Endothelial cell of umbilical vein (primary cell): ENCODE results near the gene ENOX2.

Source experiments
- CTCF ChIP-seq, 2 donors: IDR thresholded peaks; 1 replicate in 1 of 2; 2 replicates in 1 of 2; pipeline ENCODE4 v1.5.1; 2011; ENCODE audit warnings: low read length in 2 of 2, mild to moderate bottlenecking in 2 of 2, moderate library complexity in 2 of 2, control low read depth in 1 of 2, inconsistent platforms in 1 of 2, low read depth in 1 of 2; ENCODE audit not compliant: insufficient read depth in 1 of 2; ENCODE audit errors: extremely low read depth in 1 of 2
- EZH2 ChIP-seq: IDR thresholded peaks from 2 replicates; pipeline ENCODE4 v1.6.1; 2012; ENCODE audit warnings: borderline replicate concordance, low read depth, mild to moderate bottlenecking, moderate library complexity, low read length, inconsistent platforms; ENCODE audit not compliant: severe bottlenecking
- GATA2 ChIP-seq: IDR thresholded peaks from 2 replicates; pipeline ENCODE4 v1.7.0; 2011; ENCODE audit warnings: low read depth, mild to moderate bottlenecking, moderate library complexity, mixed read lengths, low read length; ENCODE audit not compliant: insufficient read length, insufficient read depth
- MAX ChIP-seq: IDR thresholded peaks from 2 replicates; pipeline ENCODE4 v1.6.1; 2011; ENCODE audit not compliant: insufficient read depth, insufficient read length
- POLR2A ChIP-seq: IDR thresholded peaks from 2 replicates; pipeline ENCODE4 v1.6.1; 2012; ENCODE audit warnings: low read depth, mild to moderate bottlenecking, control low read depth, low read length

- no peak for TF ChIP-seq POLR2A
- TF ChIP-seq EZH2: no peak
- no peak for TF ChIP-seq CTCF (IDR thresholded peaks at IDR 0.05; ENCODE audit: extremely low read depth in 1 of 2, insufficient read depth in 1 of 2, low read depth in 1 of 2, low read length in 2 of 2)
- TF ChIP-seq MAX: no peak
- TF ChIP-seq GATA2: no peak
Observed at GRCh38 chrX:130716781-130717413, 186.1 kb downstream of the ENOX2 start.
